ENCODE measurements around the gene MAGI2. TPM values are rescaled to one million over a fixed set of nuclear protein-coding genes. Genes with fewer than 3 reads are reported as not detected.

Gene MAGI2
- total RNA-seq, 4 donors from 2014 or later, result 0.90 to 2.4 (median 0.99) TPM

DNA sequence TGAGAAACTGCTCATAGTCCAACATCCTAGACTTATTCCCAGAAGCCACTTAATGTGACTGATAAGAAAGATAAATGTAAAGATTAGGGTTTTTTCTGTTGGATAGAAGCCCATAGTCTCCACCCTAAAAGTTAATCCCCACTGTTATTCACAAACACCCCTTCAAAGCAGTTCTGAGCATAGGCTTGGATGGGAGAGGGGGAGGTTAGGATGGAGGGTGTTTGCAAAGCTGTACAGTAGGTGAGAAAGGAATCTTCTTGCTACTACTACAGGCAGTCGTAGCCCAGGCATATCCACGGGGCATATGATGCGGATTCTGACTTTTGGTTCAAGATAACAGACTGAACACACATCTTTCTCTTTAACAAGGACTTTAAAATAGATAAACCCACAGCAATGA, 1119.0 kb downstream of the MAGI2 start:
- no peaks in the 10 kb centered on the region for H3K4me1 ChIP-seq
- in situ Hi-C loops (cut with MboI; ENCODE audit: low sequenced_read_pairs in 4 of 4), result no loop called here
- no peak for TF ChIP-seq POLR2A (IDR thresholded peaks at IDR 0.05)
- TF ChIP-seq, protein P1, sequence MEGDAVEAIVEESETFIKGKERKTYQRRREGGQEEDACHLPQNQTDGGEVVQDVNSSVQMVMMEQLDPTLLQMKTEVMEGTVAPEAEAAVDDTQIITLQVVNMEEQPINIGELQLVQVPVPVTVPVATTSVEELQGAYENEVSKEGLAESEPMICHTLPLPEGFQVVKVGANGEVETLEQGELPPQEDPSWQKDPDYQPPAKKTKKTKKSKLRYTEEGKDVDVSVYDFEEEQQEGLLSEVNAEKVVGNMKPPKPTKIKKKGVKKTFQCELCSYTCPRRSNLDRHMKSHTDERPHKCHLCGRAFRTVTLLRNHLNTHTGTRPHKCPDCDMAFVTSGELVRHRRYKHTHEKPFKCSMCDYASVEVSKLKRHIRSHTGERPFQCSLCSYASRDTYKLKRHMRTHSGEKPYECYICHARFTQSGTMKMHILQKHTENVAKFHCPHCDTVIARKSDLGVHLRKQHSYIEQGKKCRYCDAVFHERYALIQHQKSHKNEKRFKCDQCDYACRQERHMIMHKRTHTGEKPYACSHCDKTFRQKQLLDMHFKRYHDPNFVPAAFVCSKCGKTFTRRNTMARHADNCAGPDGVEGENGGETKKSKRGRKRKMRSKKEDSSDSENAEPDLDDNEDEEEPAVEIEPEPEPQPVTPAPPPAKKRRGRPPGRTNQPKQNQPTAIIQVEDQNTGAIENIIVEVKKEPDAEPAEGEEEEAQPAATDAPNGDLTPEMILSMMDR (IDR thresholded peaks at IDR 0.05 in 4 of 5, conservative IDR thresholded peaks at IDR 0.05 in 1 of 5), result no peak
- DNase-seq (no peak), ATAC-seq (no peak)
- H3K4me3 ChIP-seq, result no peak overlapping the region
- H3K27me3 ChIP-seq, result no peaks in the 10 kb centered on the region
- no peak overlapping the region for H3K27ac ChIP-seq
- H3K9me3 ChIP-seq, result no peaks in the 10 kb centered on the region
- no peaks in the 10 kb centered on the region for H3K36me3 ChIP-seq
- intact Hi-C loops (cut with DNase I; ENCODE audit: low total_unique reads), result no loop called here

DNA sequence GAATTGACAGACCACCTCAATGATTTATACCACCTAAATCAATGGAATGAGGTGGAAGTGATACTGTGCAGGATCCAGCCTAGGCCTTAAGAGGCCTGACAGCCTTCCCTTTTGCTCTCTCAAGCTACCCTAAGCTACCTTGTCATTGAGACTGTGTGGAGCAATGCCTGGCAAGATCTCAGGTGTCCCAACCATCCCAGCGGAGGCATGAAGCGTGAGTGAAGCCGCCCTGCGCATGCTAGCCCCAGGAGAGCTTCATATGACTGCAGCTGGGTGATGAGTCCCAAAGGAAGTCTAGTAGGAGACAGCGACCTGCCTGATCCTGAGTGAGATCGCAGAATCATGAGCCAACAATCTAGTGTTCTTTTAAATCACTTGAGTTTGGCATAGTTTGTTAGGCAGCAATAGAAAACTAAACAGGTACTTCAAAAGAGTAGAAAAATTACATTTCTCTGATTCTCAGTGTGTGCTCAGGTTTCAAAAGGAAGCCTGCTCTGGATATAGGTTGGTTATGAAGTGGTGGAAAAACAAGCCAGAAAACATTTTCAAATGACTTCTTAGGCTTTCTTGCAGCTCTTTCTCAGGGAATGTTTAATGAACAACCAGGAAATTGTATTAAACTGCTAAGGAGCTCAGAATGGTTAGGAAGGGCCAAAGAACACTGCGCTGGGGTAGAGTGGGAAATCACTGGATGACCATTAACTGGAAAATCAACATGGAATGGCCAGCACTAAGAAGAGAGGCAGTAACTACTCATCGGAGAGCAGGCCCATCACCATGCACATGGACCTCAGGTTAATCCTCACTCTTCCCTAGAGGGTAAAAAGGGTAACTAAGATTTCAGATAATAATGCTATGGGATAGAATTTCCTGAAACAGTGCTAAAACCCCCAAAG, 1119.7 kb downstream of the MAGI2 start:
- no peak for DNase-seq
- no peaks in the 10 kb centered on the region for H3K27me3 ChIP-seq
- H3K4me3 ChIP-seq, result no peak overlapping the region
- TF ChIP-seq POLR2A (IDR thresholded peaks at IDR 0.05), result no peak
- TF ChIP-seq, protein P1 (IDR thresholded peaks at IDR 0.05 in 4 of 5, conservative IDR thresholded peaks at IDR 0.05 in 1 of 5), result no peak
- ATAC-seq, result no peak
- H3K9me3 ChIP-seq, result no peaks in the 10 kb centered on the region
- H3K36me3 ChIP-seq, result no peaks in the 10 kb centered on the region
- H3K4me1 ChIP-seq, result no peaks in the 10 kb centered on the region
- in situ Hi-C loops (cut with MboI; ENCODE audit: low sequenced_read_pairs in 4 of 4) (no loop called here), intact Hi-C loops (cut with DNase I; ENCODE audit: low total_unique reads) (no loop called here)
- H3K27ac ChIP-seq, result no peak overlapping the region

DNA sequence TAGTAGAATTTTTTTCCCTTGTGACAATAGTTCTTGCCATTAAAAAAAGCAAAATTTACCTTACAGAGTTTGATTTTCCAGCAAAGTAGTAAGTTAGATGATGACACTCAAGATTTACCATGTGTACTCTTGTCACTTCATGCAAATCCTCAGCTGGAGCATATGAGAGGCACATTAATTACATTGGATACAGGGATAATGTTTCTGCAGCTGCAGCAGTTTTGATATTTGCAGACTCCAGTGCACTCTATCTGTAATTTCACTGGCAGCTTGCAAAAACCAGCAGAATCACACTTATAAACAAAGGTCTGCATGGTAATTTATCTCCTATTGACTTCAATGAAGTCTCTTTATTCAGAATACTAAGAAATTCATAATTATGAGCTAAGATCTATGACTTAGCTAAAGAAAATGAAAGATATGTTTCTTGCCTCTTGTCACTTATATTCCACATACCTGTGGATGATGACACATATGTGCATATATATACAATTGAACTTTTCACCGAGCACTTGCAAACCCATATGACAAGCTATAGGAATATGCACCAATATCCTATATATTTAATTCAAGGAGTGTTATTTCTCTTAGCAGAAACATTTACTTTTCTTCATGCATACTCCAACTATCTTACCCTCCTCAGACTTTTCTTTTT, 1124.3 kb downstream of the MAGI2 start:
- Histone ChIP-seq H3K9me3 (no peaks in the 10 kb centered on the region), H3K27ac (no peak overlapping the region), H3K4me3 (no peak overlapping the region), H3K36me3 (no peaks in the 10 kb centered on the region), H3K27me3 (no peaks in the 10 kb centered on the region), H3K4me1 (peaks cover 0 to 4% of the 10 kb centered on the region in 2 donors)
- ATAC-seq (no peak), DNase-seq (no peak)
- no peak for TF ChIP-seq POLR2A (IDR thresholded peaks at IDR 0.05)
- TF ChIP-seq, protein P1 (IDR thresholded peaks at IDR 0.05 in 4 of 5, conservative IDR thresholded peaks at IDR 0.05 in 1 of 5), result no peak
- in situ Hi-C loops (cut with MboI; ENCODE audit: low sequenced_read_pairs in 4 of 4), result no loop called here
- intact Hi-C loops (cut with DNase I; ENCODE audit: low total_unique reads), result no loop called here

DNA sequence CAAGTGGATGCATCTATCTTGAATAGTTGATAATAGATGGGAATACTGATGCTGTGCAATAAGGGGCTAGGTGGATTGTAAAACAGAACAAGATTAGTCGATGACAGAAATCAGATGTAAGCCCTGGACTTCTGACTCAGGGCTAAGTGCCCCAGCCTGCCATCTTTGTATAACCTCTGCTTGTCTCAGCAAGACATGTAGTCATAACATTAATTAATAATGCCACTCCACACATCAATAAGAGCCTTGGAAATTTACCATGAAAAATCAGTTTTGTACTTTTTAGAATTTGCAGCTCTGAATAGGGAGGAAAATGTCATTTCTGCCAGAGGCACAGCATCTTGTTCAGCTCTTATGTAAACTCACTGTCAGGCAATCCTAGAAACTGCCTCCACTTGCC, 1125.7 kb downstream of the MAGI2 start:
- H3K36me3 ChIP-seq, result no peaks in the 10 kb centered on the region
- no peak overlapping the region for H3K27ac ChIP-seq
- H3K9me3 ChIP-seq, result no peaks in the 10 kb centered on the region
- in situ Hi-C loops (cut with MboI; ENCODE audit: low sequenced_read_pairs in 4 of 4), result no loop called here
- ATAC-seq (no peak), DNase-seq (no peak)
- no peaks in the 10 kb centered on the region for H3K27me3 ChIP-seq
- no peak for TF ChIP-seq POLR2A (IDR thresholded peaks at IDR 0.05)
- TF ChIP-seq, protein P1 (IDR thresholded peaks at IDR 0.05 in 4 of 5, conservative IDR thresholded peaks at IDR 0.05 in 1 of 5), result no peak
- intact Hi-C loops (cut with DNase I; ENCODE audit: low total_unique reads), result no loop called here
- H3K4me1 ChIP-seq, result peaks cover 0 to 4% of the 10 kb centered on the region in 2 donors
- H3K4me3 ChIP-seq, result no peak overlapping the region
